NCI-H187 (cell line): ENCODE data around the gene AFG1L.

ENCODE experiments used
- DNase-seq, 2 experiments: peaks; one replicate each; lab custom pipeline; 2025; lab: John Stamatoyannopoulos, UW

AFG1L gene

GRCh38 chr6:108453601-108454185, 158.8 kb downstream of the AFG1L start:
- DNase-seq, result no peak

GRCh38 chr6:108454356-108454755, 159.5 kb downstream of the AFG1L start:
- DNase-seq, result no peak

DNA sequence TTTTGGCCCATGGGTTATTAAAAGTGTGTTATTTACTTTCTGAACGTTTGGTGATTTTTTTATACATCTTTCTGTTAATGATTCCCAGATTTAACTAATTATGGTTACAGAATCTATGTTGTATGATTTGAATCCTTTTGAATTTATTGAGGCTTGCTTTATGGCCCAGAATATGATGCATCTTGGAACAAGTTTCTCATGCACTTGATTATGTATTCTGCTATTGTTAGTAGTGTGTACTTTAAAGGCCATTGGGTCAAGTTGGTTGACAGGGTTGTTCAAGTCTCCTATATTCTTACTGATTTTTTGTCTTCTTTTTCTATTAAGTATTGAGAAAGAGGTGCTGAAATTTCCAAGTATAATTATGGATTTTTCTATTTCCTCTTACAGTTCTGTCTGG, 160.8 kb downstream of the AFG1L start:
- no peak for DNase-seq

GRCh38 chr6:108463784-108464183, 168.9 kb downstream of the AFG1L start:
- DNase-seq, result no peak

DNA sequence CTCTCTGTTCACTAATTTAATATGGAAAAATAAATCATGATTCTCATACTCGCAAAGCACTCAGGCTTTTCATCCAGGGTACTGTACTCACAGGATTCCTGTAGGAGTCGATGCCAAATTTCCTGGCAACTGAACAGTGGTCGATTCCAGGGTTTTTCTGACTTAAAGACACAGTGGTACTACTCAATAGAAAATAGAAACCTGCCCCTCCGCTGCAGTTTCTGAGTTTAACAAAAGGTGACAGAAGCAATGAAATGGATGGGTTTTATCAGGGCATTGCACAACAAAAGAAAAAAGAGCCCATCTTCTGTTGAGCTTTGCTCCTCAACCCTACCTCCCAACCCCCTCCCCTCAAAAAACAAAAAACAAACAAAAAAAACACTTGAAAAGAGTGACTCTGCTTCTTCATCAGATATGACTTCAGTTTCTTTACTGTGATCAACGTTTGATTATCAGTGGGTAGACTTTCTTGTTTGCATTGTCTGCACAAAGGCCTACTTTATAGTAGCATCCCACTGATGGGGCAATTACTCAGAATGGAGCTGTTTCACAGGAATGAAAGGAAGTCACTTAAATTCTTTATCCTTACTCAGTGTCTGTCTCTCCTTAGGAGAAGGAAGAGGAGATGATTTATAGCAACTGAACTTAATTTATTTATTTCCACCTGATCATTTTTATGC, 169.7 kb downstream of the AFG1L start:
- no peak for DNase-seq

DNA sequence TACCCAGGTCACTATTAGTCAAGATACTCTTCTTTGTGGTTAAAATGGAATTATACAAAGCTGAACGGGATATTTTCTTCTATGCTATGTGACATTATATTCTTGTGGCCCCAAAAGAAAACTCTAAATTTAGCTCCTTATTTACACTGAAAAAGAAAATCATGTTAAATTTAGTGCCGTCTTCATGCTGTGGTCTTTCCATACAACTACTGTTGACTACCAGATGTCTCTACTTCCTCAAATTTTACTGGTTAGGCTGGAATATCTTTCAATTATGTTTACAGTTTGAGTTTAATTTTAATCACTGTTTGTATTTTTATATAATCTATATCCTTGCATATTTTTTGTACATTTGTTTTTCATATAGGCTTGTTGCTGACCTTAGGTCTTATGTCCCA, 170.2 kb downstream of the AFG1L start:
- no peak for DNase-seq

- no peak for DNase-seq
These were observed 173.5 kb downstream of the AFG1L start for GRCh38 chr6:108468346-108468745.

DNA sequence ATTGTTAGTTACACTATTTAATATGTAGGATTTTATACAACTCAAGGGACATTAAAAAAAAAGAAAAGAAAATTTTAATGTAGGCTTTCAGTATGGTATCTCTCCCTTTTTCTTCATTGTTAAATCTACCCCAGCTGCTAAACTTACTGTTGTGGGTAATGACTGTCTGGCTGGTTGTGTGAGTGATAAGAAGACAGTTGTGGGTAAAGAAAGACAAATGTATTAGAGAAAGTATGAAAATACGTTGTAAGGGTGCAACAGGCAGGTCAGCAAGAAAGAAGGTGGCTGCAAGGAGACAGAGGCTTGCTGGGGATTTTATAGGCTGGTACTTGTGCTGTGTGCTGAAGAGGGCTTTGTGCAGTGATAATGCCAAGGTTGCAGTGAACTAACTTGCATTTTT, 174.5 kb downstream of the AFG1L start:
- no peak for DNase-seq

DNA sequence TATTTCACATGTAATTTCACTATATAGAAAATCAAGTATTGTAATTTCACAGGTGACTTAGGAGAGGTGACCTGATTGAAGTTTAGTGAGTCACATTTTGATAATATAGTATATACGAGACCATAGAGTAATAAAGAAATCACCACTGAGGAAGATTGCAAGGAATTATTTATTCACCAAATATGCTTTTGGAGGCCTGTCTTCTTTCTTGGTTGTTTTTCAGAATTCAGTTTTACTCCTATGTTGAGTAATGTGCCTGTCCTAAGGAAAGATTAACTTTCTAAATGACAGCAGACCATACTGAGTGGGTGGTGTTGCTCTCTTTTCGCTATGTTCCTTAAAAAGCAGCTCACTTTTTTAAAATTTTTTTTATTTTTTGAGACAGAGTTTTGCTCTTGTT, 178.3 kb downstream of the AFG1L start:
- DNase-seq, result no peak

DNA sequence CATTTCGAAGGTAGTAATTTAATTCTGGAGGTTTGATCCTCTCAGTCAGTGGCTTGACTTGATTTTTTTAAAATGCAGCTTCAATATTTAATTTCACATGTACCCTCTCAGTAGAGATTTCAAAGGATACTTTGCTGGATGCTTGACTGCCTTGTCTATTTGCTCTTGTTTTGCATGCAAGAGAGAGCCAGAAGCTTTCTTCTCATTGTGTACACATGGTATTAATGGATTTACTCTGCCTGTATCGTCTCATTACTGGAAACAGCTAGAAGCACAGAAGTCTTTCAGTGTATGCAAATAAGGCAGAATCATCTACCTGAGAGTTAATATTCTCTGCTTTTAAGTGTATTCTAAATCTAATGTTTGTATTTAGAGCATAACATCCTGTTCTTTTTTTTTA, 181.5 kb downstream of the AFG1L start:
- no peak for DNase-seq

- DNase-seq, result peak in 1 of 2 experiments; percentile 32
These were observed 182.1 kb downstream of the AFG1L start for GRCh38 chr6:108476847-108477430.

- no peak for DNase-seq
These were observed 187.7 kb downstream of the AFG1L start for GRCh38 chr6:108482559-108482958.

DNA sequence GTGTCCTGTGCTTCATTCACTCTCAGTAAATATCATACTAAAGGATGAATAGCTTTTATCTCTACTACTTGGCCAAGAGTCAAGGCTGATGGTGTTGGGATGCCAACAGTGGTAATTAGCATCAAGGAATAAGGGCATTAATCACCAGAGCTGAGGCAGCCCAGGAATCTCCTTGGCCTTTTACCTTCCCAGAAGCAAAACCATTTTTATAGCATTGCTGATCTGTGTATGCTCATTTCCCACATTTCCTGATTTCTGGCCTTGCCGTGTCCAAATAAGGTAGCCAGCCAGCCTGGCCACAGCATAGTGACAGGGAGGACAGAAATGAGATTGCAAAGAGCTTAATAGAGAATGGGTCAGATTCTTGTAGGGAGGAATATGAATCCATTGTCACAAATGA, 189.2 kb downstream of the AFG1L start:
- no peak for DNase-seq

- DNase-seq, result no peak
These were observed 194.8 kb downstream of the AFG1L start for GRCh38 chr6:108489699-108490098.

GRCh38 chr6:108492131-108492766, 197.4 kb downstream of the AFG1L start:
- no peak for DNase-seq

DNA sequence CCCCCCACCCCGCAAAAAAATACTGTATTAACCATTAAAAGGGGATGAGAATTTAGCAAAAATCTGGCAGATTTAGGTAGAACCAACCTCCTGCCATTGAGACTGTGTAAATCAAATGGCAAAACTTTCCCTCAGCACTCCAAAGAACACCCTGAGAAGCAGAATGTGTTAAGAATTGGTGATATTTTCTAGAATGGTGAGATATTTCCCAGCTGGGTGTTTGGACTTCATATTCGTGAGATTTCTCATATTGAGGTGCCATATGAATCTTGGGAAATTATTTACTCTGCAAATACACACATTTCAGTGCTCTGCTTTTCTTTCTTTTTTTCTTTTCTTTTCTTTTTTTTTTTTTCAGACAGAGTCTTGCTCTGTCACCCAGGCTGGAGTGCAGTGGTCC, 199.6 kb downstream of the AFG1L start:
- DNase-seq, result no peak

- DNase-seq, result no peak
These were observed 203.0 kb downstream of the AFG1L start for GRCh38 chr6:108497883-108498282.

DNA sequence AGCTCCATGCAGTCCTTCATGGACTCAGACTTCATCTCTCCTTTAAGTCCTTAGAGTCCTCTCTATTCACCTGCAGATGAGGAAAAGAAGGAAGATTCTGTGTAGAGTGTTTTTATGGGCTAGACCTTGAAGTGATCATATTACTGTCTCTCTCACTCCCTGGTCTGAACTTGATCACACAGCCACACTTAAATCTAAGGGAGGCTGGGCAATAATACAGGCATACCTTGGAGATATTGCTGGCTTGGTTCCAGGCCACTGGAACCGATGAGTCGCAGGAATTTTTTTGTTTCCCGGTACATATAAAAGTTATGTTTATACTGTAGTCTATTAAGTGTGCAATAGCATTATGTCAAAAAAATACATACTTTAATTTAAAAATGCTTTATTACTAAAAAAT, 206.7 kb downstream of the AFG1L start:
- DNase-seq, result no peak

GRCh38 chr6:108502832-108503231, 208.0 kb downstream of the AFG1L start:
- DNase-seq, result no peak

DNA sequence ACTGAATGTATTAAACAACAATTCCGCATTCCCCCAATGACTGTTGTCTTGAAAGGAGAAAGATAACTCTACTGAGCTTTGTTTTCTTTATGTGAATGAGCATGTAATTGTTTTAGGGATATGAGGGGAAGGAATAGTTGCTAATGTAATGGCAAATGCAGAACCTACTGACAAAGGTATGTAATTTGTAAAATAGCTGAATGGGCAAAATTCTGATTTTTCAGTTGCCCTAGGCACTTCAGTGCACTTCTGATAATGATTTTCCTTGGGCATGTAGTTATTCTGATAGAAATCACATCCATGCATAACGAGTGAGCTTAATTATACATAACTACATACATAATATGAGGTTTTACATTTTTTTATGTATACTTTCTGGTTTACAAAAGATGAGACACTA, 212.5 kb downstream of the AFG1L start:
- DNase-seq, result no peak

GRCh38 chr6:108510461-108511319, 215.8 kb downstream of the AFG1L start:
- no peak for DNase-seq
